Ovary (tissue), 3 donors: ENCODE measurements around the gene OR4D2.

Experiments used
- EP300 ChIP-seq: sonication (generic); formaldehyde crosslinking; IDR thresholded peaks from one replicate; pipeline ENCODE4 v1.6.1; 2017; ENCODE audit warnings: antibody characterized with exemption
- POLR2A ChIP-seq: fragments of 450-650 bp; IDR thresholded peaks from one replicate; pipeline ENCODE4 v1.6.1; 2017; ENCODE audit warnings: antibody characterized with exemption, mild to moderate bottlenecking, moderate library complexity
- TF ChIP-seq, protein P1 (sequence below), 3 donors: fragments of 450-650 bp in 2 of 3; fragments of 200-600 bp in 1 of 3; IDR thresholded peaks; one replicate each; pipeline versions ENCODE4 v1.5.1 to v1.8.0; 2016 to 2022; ENCODE audit warnings: antibody characterized with exemption in 3 of 3, mild to moderate bottlenecking in 1 of 3
- donor health status: DM: no; HTN: no; CAD: no.

DNA sequence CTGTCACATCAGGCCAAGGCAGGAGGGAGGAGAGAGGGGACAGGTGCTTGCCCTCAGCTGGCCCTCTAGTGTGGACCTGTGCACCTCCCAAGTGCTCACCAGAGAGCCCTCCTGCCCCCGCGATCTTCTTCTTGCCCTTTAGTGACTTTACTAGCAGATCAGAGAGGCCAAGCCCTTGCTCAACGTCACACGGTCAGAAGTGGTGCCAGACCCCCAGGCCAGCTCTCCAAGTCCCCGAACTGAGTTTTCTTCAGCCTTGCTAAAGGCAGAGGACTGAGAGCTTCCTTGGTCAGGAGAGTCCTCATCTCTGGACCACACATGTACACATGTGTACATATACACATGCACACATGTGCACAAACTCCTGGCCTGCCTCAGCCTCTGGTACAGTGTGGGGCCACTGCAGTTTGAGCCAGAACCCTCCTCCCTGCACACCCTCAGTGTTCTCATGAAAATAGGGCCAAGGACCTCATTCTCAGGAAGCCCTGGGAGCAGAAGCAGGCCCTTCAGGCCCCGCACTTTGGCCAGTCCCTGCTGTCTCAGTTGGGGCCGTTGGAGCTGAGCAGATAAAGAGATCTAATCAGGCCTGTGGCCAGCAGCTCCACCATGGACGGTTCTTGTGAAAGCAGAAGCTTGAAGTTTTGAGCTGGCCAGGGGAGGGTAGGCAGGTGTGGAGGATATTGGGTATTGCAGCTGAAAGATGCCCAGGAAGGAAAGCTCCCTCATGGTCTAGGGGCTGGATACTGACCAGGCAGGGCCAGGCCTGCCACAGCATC, 18.4 kb downstream of the OR4D2 start:
- TF ChIP-seq, protein P1, sequence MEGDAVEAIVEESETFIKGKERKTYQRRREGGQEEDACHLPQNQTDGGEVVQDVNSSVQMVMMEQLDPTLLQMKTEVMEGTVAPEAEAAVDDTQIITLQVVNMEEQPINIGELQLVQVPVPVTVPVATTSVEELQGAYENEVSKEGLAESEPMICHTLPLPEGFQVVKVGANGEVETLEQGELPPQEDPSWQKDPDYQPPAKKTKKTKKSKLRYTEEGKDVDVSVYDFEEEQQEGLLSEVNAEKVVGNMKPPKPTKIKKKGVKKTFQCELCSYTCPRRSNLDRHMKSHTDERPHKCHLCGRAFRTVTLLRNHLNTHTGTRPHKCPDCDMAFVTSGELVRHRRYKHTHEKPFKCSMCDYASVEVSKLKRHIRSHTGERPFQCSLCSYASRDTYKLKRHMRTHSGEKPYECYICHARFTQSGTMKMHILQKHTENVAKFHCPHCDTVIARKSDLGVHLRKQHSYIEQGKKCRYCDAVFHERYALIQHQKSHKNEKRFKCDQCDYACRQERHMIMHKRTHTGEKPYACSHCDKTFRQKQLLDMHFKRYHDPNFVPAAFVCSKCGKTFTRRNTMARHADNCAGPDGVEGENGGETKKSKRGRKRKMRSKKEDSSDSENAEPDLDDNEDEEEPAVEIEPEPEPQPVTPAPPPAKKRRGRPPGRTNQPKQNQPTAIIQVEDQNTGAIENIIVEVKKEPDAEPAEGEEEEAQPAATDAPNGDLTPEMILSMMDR (IDR thresholded peaks at IDR 0.05): no peak
- no peak for TF ChIP-seq POLR2A
- no peak for TF ChIP-seq EP300
